ENCODE results near the gene PKD2. TPM values are rescaled to one million over a fixed set of nuclear protein-coding genes. Genes with fewer than 3 reads are reported as not detected.

PKD2 gene
- total RNA-seq, 1 donor from 2014 or later = 47.5 TPM

GRCh38 chr4:87975466-87975865, 32.0 kb upstream of the PKD2 start, which contains the start of gene SPP1:
SPP1 (plus strand) TSS chr4:87975714; CDS start chr4:87976896, 1,182 bp downstream.
- DNase-seq (ENCODE audit: extremely low spot score, unreplicated experiment) = no peak
- Mint-ChIP-seq H3K4me1 (ENCODE audit: unreplicated experiment) (peaks cover 15% of the 10 kb centered on the region), H3K9me3 (no peaks in the 10 kb centered on the region), H3K36me3 (no peaks in the 10 kb centered on the region), H3K27me3 (peaks cover 9% of the 10 kb centered on the region), H3K27ac (peak within 1 kb of the TSS; percentile 10), H3K4me3 (peak within 1 kb of the TSS; percentile 83)
- TF ChIP-seq, protein P1, sequence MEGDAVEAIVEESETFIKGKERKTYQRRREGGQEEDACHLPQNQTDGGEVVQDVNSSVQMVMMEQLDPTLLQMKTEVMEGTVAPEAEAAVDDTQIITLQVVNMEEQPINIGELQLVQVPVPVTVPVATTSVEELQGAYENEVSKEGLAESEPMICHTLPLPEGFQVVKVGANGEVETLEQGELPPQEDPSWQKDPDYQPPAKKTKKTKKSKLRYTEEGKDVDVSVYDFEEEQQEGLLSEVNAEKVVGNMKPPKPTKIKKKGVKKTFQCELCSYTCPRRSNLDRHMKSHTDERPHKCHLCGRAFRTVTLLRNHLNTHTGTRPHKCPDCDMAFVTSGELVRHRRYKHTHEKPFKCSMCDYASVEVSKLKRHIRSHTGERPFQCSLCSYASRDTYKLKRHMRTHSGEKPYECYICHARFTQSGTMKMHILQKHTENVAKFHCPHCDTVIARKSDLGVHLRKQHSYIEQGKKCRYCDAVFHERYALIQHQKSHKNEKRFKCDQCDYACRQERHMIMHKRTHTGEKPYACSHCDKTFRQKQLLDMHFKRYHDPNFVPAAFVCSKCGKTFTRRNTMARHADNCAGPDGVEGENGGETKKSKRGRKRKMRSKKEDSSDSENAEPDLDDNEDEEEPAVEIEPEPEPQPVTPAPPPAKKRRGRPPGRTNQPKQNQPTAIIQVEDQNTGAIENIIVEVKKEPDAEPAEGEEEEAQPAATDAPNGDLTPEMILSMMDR (conservative IDR thresholded peaks at IDR 0.05) = peak; percentile 48

GRCh38 chr4:87977521-87978278, 29.7 kb upstream of the PKD2 start:
- Mint-ChIP-seq H3K4me3 (peak overlapping the region; percentile 37), H3K4me1 (ENCODE audit: unreplicated experiment) (peaks cover 15% of the 10 kb centered on the region), H3K36me3 (no peaks in the 10 kb centered on the region), H3K27ac (no peak overlapping the region), H3K27me3 (peaks cover 9% of the 10 kb centered on the region), H3K9me3 (no peaks in the 10 kb centered on the region)
- DNase-seq (ENCODE audit: extremely low spot score, unreplicated experiment) = no peak
- TF ChIP-seq, protein P1 (conservative IDR thresholded peaks at IDR 0.05) = no peak

DNA sequence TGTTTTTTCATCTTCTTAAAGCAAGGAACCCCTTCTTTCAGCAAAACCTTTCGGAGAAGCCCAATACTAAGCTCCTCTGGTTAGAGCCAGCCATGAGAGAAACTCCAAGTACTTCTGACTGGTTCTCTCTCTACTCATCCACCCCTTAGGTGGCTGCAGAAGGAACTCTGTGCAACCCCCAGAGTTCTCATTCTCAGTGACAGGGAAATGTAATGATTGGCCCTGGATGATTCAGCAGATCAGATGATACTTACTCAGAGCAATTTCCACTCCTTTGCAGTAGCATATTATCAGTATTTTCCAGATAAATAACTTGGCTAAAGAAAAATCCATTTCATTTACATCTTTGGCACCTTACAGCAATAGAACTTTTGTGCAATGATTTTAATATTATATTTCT, 28.8 kb upstream of the PKD2 start:
- Mint-ChIP-seq H3K27ac (no peak overlapping the region), H3K4me1 (ENCODE audit: unreplicated experiment) (peaks cover 8% of the 10 kb centered on the region)
- TF ChIP-seq, protein P1 (conservative IDR thresholded peaks at IDR 0.05) = no peak

DNA sequence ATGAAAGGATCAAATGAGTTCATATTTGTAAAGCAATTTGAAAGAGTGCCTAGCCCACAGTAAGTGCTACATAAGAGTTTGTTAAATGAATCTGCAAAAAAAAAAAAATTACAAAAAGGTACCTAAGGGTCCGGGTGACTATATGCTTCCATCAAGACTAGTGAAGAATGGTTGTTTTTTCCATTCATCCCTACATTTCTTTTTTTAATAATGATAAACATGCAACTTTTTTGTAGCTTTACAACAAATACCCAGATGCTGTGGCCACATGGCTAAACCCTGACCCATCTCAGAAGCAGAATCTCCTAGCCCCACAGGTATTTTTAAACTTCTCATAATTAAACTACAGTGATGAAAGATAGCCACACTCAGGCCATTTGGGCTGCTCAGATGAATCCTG, 27.6 kb upstream of the PKD2 start:
- no peaks in the 10 kb centered on the region for H3K36me3 Mint-ChIP-seq
- peaks cover 9% of the 10 kb centered on the region for H3K27me3 Mint-ChIP-seq
- H3K4me1 Mint-ChIP-seq (ENCODE audit: unreplicated experiment) = peaks cover 5% of the 10 kb centered on the region
- H3K9me3 Mint-ChIP-seq = no peaks in the 10 kb centered on the region
- H3K27ac Mint-ChIP-seq = no peak overlapping the region
- no peak overlapping the region for H3K4me3 Mint-ChIP-seq
- DNase-seq (ENCODE audit: extremely low spot score, unreplicated experiment) = no peak
- TF ChIP-seq, protein P1 (conservative IDR thresholded peaks at IDR 0.05) = no peak

More for the DNA sequence above, 28.8 kb upstream of the PKD2 start:
- Mint-ChIP-seq H3K27me3 (peaks cover 9% of the 10 kb centered on the region), H3K36me3 (no peaks in the 10 kb centered on the region), H3K9me3 (no peaks in the 10 kb centered on the region), H3K4me3 (no peak overlapping the region)
- no peak for DNase-seq (ENCODE audit: extremely low spot score, unreplicated experiment)

DNA sequence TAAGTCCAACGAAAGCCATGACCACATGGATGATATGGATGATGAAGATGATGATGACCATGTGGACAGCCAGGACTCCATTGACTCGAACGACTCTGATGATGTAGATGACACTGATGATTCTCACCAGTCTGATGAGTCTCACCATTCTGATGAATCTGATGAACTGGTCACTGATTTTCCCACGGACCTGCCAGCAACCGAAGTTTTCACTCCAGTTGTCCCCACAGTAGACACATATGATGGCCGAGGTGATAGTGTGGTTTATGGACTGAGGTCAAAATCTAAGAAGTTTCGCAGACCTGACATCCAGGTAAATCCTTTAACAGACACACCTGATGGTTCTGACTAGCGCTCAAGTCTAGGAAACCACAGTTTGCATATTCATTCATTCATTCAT, 25.9 kb upstream of the PKD2 start:
- no peaks in the 10 kb centered on the region for H3K36me3 Mint-ChIP-seq
- no peak overlapping the region for H3K27ac Mint-ChIP-seq
- TF ChIP-seq, protein P1 (conservative IDR thresholded peaks at IDR 0.05) = no peak
- no peaks in the 10 kb centered on the region for H3K9me3 Mint-ChIP-seq
- DNase-seq (ENCODE audit: extremely low spot score, unreplicated experiment) = no peak
- no peak overlapping the region for H3K4me3 Mint-ChIP-seq
- peaks cover 4% of the 10 kb centered on the region for H3K27me3 Mint-ChIP-seq
- no peaks in the 10 kb centered on the region for H3K4me1 Mint-ChIP-seq (ENCODE audit: unreplicated experiment)
